ENCODE results near the gene PPM1A. TPM values are rescaled to one million over a fixed set of nuclear protein-coding genes. Genes with fewer than 3 reads are reported as not detected.

PPM1A gene
- polyA plus RNA-seq, 2 of the 4 experiments (the other 2 are of a cell fraction) = 37.1 to 76.6 TPM

DNA sequence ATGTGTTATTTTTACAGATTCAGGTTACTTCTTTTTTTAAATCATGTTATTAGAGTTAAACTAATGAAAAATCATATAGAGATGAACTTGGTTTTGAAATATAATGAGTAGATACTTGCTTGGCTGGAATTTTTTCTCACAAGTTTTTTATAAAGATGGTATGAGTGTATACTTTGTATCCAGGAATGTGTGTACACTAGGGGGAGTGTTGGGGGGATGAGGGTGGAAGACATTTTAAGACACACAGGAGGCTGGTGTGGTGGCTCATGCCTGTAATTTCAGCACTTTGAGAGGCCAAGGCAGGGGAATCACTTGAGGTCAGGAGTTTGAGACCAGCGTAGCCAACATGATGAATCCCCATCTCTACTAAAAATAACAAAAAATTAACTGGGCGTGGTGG, 23.2 kb downstream of the PPM1A start:
- H3K9me3 ChIP-seq = no peaks in the 10 kb centered on the region
- no peak overlapping the region for H3K27ac ChIP-seq
- no peak for FAIRE-seq
- no peak for DNase-seq (ENCODE audit: low read depth in 1 of 2, low spot score in 1 of 2)
- ChIA-PET POLR2A (interaction anchor here (1.0 kb wide), 1 partner anchor 23 kb away, joined by 3 read pairs; the partner anchor contains the start of gene PPM1A), CTCF (no interaction called here)
- peaks cover 23% of the 10 kb centered on the region for H3K4me1 ChIP-seq
- H3K4me2 ChIP-seq = no peak overlapping the region
- 84% methylated on average over 2 of the region's 2 CpGs for WGBS (ENCODE audit: missing lambda C conversion rate)
- TF ChIP-seq CBX2 (IDR thresholded peaks at IDR 0.05; ENCODE audit: borderline replicate concordance, low read depth) = no peak
- TF ChIP-seq REST (IDR thresholded peaks at IDR 0.05) = no peak
- no peak for TF ChIP-seq HDAC2 (IDR thresholded peaks at IDR 0.05)
- TF ChIP-seq FOSL2 (IDR thresholded peaks at IDR 0.05) = no peak
- TF ChIP-seq FOSL2 (CRISPR knock-in tag; IDR thresholded peaks at IDR 0.05) = no peak
- TF ChIP-seq FOXS1 (CRISPR knock-in tag; IDR thresholded peaks at IDR 0.05) = no peak
- no peak for TF ChIP-seq POLR2AphosphoS2 (conservative IDR thresholded peaks at IDR 0.05; ENCODE audit: low read length)
- no peak for TF ChIP-seq SREBF2 (IDR thresholded peaks at IDR 0.05)
- TF ChIP-seq KDM1A (IDR thresholded peaks at IDR 0.05; ENCODE audit: low read depth) = no peak
- TF ChIP-seq HMGXB4 (CRISPR knock-in tag; IDR thresholded peaks at IDR 0.05; ENCODE audit: borderline replicate concordance) = no peak
- no peak for TF ChIP-seq RCOR1 (IDR thresholded peaks at IDR 0.05; ENCODE audit: low read depth, low read length)
- no peak for ATAC-seq
- H3K4me3 ChIP-seq = no peak overlapping the region

DNA sequence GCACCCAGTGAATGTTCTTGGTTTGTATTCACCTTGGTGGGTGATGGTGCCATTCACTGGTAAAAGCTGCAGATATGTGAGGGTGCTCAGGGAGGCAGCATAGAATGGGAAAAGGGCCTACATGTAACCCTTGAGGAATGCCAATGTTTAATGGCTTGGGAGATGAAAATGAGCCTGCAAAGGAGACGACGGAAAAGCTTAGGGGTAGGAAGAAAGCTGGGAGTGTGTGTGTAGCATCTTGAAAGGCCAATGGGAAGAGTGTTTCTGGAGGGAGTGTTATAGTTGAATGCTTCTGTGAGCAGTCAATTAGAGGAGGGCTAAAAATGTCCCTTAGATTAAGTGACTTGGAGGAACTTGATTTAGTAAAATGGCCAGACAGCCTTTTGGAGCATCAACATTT, 24.9 kb downstream of the PPM1A start:
- POLR2A ChIA-PET = no interaction called here
- CTCF ChIA-PET = interaction anchor here (0.6 to 1.2 kb wide), 2 partner anchors 19 to 31 kb away, joined by 3 to 6 read pairs; no protein-coding TSS in a partner anchor
- peaks cover 23% of the 10 kb centered on the region for H3K4me1 ChIP-seq
- DNase-seq (ENCODE audit: low read depth in 1 of 2, low spot score in 1 of 2) = no peak
- H3K4me3 ChIP-seq = no peak overlapping the region
- ATAC-seq = no peak
- no peak for TF ChIP-seq RFX5 (IDR thresholded peaks at IDR 0.05)
- no peak overlapping the region for H3K4me2 ChIP-seq
- no peak overlapping the region for H3K27ac ChIP-seq
- 95% methylated on average over 2 of the region's 2 CpGs for WGBS (ENCODE audit: missing lambda C conversion rate)
- FAIRE-seq = no peak
- H3K9me3 ChIP-seq = no peaks in the 10 kb centered on the region

- Histone ChIP-seq H3K9me3 (no peaks in the 10 kb centered on the region), H3K4me1 (peaks cover 23% of the 10 kb centered on the region), H3K27ac (no peak overlapping the region), H3K4me3 (no peak overlapping the region), H3K4me2 (no peak overlapping the region)
- DNase-seq (ENCODE audit: low read depth in 1 of 2, low spot score in 1 of 2) (no peak), FAIRE-seq (no peak), ATAC-seq (no peak)
- CTCF ChIA-PET = interaction anchor here (0.6 to 1.2 kb wide), 3 partner anchors 18 to 35 kb away, joined by 3 to 6 read pairs (median 3); no protein-coding TSS in a partner anchor
- TF ChIP-seq FOSL2 (IDR thresholded peaks at IDR 0.05) = no peak
- no peak for TF ChIP-seq FOSL2 (CRISPR knock-in tag; IDR thresholded peaks at IDR 0.05)
- no peak for TF ChIP-seq HEYL (CRISPR knock-in tag; IDR thresholded peaks at IDR 0.05)
- TF ChIP-seq FOSB (CRISPR knock-in tag; IDR thresholded peaks at IDR 0.05) = no peak
- no peak for TF ChIP-seq HOXB5 (CRISPR knock-in tag; IDR thresholded peaks at IDR 0.05)
- TF ChIP-seq, protein P1, sequence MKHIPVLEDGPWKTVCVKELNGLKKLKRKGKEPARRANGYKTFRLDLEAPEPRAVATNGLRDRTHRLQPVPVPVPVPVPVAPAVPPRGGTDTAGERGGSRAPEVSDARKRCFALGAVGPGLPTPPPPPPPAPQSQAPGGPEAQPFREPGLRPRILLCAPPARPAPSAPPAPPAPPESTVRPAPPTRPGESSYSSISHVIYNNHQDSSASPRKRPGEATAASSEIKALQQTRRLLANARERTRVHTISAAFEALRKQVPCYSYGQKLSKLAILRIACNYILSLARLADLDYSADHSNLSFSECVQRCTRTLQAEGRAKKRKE (CRISPR knock-in tag; IDR thresholded peaks at IDR 0.05; ENCODE audit: low read depth) = no peak
- TF ChIP-seq, protein P2, sequence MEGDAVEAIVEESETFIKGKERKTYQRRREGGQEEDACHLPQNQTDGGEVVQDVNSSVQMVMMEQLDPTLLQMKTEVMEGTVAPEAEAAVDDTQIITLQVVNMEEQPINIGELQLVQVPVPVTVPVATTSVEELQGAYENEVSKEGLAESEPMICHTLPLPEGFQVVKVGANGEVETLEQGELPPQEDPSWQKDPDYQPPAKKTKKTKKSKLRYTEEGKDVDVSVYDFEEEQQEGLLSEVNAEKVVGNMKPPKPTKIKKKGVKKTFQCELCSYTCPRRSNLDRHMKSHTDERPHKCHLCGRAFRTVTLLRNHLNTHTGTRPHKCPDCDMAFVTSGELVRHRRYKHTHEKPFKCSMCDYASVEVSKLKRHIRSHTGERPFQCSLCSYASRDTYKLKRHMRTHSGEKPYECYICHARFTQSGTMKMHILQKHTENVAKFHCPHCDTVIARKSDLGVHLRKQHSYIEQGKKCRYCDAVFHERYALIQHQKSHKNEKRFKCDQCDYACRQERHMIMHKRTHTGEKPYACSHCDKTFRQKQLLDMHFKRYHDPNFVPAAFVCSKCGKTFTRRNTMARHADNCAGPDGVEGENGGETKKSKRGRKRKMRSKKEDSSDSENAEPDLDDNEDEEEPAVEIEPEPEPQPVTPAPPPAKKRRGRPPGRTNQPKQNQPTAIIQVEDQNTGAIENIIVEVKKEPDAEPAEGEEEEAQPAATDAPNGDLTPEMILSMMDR (IDR thresholded peaks at IDR 0.05) = no peak
- TF ChIP-seq CHD4 (IDR thresholded peaks at IDR 0.05; ENCODE audit: borderline replicate concordance) = no peak
- TF ChIP-seq RAD21 (conservative IDR thresholded peaks at IDR 0.05 in 1 of 2, IDR thresholded peaks at IDR 0.05 in 1 of 2) = no peak
- TF ChIP-seq KDM5A (IDR thresholded peaks at IDR 0.05) = no peak
- no peak for TF ChIP-seq MAZ (IDR thresholded peaks at IDR 0.05; ENCODE audit: borderline replicate concordance, low read depth, low read length)
- no peak for TF ChIP-seq HDAC2 (IDR thresholded peaks at IDR 0.05)
- TF ChIP-seq JUN (IDR thresholded peaks at IDR 0.05) = no peak
- POLR2A ChIA-PET = interaction anchor here (0.6 kb wide), 1 partner anchor 751 kb away, joined by 3 read pairs; no protein-coding TSS in a partner anchor
Observed at GRCh38 chr14:60274448-60274847, 25.4 kb downstream of the PPM1A start.

All from A549 (cell line).